Neural progenitor cell (in vitro differentiated cells): Measurements from ENCODE around the gene ZNF511. TPM values are rescaled to one million over a fixed set of nuclear protein-coding genes. Genes with fewer than 3 reads are reported as not detected.

ENCODE experiments used
- DNase-seq: peaks from one replicate; pipeline ENCODE4 v3.0.0-alpha.2; 2016; ENCODE audit warnings: low spot score
- H2AFZ ChIP-seq: fragments of 200-600 bp; sonication (generic); replicated peaks from 2 replicates; pipeline ENCODE4 v1.6.1; 2016; ENCODE audit warnings: antibody characterized with exemption
- H3F3A ChIP-seq: fragments of 200-600 bp; sonication (generic); 2 replicates; pipeline ENCODE4 v1.6.1; 2016; ENCODE audit warnings: antibody characterized with exemption, low read depth
- H3K27ac ChIP-seq: fragments of 200-600 bp; sonication (generic); 2 replicates; pipeline ENCODE4 v1.5.1; 2016; ENCODE audit warnings: mild to moderate bottlenecking
- H3K27me3 ChIP-seq: fragments of 200-600 bp; sonication (generic); 2 replicates; pipeline ENCODE4 v1.6.1; 2016; ENCODE audit warnings: mild to moderate bottlenecking, moderate library complexity
- H3K36me3 ChIP-seq: fragments of 200-600 bp; sonication (generic); 2 replicates; pipeline ENCODE4 v1.5.1; 2016
- H3K4me1 ChIP-seq: fragments of 200-600 bp; sonication (generic); 2 replicates; pipeline ENCODE4 v1.6.1; 2016; ENCODE audit warnings: mixed run types
- H3K4me2 ChIP-seq: fragments of 200-600 bp; sonication (generic); 2 replicates; pipeline ENCODE4 v1.6.1; 2016
- H3K4me3 ChIP-seq: fragments of 200-600 bp; sonication (generic); 2 replicates; pipeline ENCODE4 v1.5.1; 2016
- H3K79me2 ChIP-seq: fragments of 200-600 bp; sonication (generic); 2 replicates; pipeline ENCODE4 v1.6.1; 2016; ENCODE audit warnings: low read depth
- H3K9ac ChIP-seq: fragments of 200-600 bp; sonication (generic); 2 replicates; pipeline ENCODE4 v1.6.1; 2016
- H3K9me3 ChIP-seq: fragments of 200-600 bp; sonication (generic); 2 replicates; pipeline ENCODE4 v1.5.1; 2016; ENCODE audit warnings: low read depth
- H4K20me1 ChIP-seq: fragments of 200-600 bp; sonication (generic); 2 replicates; pipeline ENCODE4 v1.6.1; 2016; ENCODE audit warnings: low read depth
- H3K27ac Mint-ChIP-seq: 3 replicates; pipeline ENCODE4 v1.8.0; 2021; ENCODE audit warnings: mixed read lengths
- H3K27me3 Mint-ChIP-seq: 2 replicates; pipeline ENCODE4 v1.8.0; 2022; ENCODE audit warnings: low read depth, mild to moderate bottlenecking, inconsistent platforms, moderate library complexity, mixed read lengths; ENCODE audit not compliant: insufficient read depth
- H3K36me3 Mint-ChIP-seq: 3 replicates; pipeline ENCODE4 v1.8.0; 2021; ENCODE audit warnings: mixed read lengths
- H3K4me1 Mint-ChIP-seq: 3 replicates; pipeline ENCODE4 v1.8.0; 2021; ENCODE audit warnings: mixed read lengths
- H3K4me3 Mint-ChIP-seq: 3 replicates; pipeline ENCODE4 v1.8.0; 2021; ENCODE audit warnings: mild to moderate bottlenecking, moderate library complexity, mixed read lengths
- H3K9me3 Mint-ChIP-seq: 3 replicates; pipeline ENCODE4 v1.8.0; 2020; ENCODE audit warnings: mixed read lengths
- EZH2 ChIP-seq: fragments of 200-600 bp; sonication (generic); IDR thresholded peaks from 2 replicates; pipeline ENCODE4 v1.6.1; 2017; ENCODE audit warnings: antibody characterized with exemption, mild to moderate bottlenecking, moderate library complexity
- EZH2phosphoT487 ChIP-seq: fragments of 200-600 bp; sonication (generic); IDR thresholded peaks from 2 replicates; pipeline ENCODE4 v1.6.1; 2017; ENCODE audit warnings: antibody characterized with exemption
- total RNA-seq: library from RNA; depleted of rRNA; stranded (reverse); fragments of >200 nt; gene quantifications from 2 replicates; pipeline ENCODE4 v1.2.3, GENCODE V29; 2015; ENCODE audit warnings: low replicate concordance
- TF ChIP-seq, protein P1 (sequence below): fragments of 200-600 bp; sonication (generic); IDR thresholded peaks from 2 replicates; pipeline ENCODE4 v1.5.1; 2017; ENCODE audit warnings: antibody characterized with exemption, mild to moderate bottlenecking

ZNF511 gene
- total RNA-seq, 1 donor from 2014 or later, result 44.4 TPM

DNA sequence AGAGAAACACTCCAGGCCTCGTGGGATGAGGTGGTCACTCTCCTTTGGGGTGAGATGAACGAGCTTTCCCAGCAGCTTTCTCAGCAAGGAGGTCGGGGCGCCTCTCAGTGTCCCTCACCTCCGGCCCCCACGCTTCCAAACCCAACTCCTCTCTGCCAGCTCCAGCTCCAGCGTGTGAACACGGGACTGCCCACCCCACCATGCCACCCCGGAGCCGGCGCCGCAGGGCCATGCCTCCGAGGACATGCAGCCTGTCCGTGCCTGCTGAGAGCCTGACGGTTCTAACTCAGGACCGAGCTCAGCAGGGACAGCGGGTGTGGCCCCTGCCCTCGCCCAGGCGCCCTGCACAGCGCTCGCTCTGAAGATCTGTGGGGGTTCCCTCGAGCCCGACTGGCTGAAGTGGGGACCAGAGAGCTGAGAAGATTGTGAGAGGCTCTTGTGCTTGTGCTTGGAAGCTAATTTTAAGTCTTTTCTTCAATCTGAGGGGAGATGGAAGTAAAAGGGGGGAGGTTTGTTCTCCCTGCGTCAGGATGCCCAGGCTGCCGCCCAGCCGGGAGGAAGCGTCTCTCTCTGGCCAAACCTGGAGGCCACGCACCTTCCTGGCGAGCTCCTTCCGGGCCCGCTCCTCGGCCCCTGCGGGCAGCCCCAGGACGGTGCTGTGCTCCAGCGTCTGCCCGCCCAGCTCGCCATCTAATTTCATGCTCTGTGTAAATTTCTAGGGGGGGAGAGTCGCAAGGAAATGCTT, 26.9 kb upstream of the ZNF511 start:
- peaks cover 17% of the 10 kb centered on the region for H3K36me3 Mint-ChIP-seq
- H3K27me3 Mint-ChIP-seq, result peaks cover 10% of the 10 kb centered on the region
- no peaks in the 10 kb centered on the region for H3K36me3 ChIP-seq
- no peak overlapping the region for H3K4me3 ChIP-seq
- no peak overlapping the region for H2AFZ ChIP-seq
- no peak overlapping the region for H3K9ac ChIP-seq
- no peaks in the 10 kb centered on the region for H3K9me3 Mint-ChIP-seq
- H3K79me2 ChIP-seq, result no peaks in the 10 kb centered on the region
- peaks cover 2% of the 10 kb centered on the region for H3K4me1 Mint-ChIP-seq
- TF ChIP-seq EZH2 (no peak), EZH2phosphoT487 (no peak)
- TF ChIP-seq, protein P1, sequence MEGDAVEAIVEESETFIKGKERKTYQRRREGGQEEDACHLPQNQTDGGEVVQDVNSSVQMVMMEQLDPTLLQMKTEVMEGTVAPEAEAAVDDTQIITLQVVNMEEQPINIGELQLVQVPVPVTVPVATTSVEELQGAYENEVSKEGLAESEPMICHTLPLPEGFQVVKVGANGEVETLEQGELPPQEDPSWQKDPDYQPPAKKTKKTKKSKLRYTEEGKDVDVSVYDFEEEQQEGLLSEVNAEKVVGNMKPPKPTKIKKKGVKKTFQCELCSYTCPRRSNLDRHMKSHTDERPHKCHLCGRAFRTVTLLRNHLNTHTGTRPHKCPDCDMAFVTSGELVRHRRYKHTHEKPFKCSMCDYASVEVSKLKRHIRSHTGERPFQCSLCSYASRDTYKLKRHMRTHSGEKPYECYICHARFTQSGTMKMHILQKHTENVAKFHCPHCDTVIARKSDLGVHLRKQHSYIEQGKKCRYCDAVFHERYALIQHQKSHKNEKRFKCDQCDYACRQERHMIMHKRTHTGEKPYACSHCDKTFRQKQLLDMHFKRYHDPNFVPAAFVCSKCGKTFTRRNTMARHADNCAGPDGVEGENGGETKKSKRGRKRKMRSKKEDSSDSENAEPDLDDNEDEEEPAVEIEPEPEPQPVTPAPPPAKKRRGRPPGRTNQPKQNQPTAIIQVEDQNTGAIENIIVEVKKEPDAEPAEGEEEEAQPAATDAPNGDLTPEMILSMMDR, result no peak
- peaks cover 8% of the 10 kb centered on the region for H4K20me1 ChIP-seq
- H3K9me3 ChIP-seq, result no peaks in the 10 kb centered on the region
- peaks cover 4% of the 10 kb centered on the region for H3K27me3 ChIP-seq
- H3K27ac Mint-ChIP-seq, result no peak overlapping the region
- no peak overlapping the region for H3K4me2 ChIP-seq
- peaks cover 13% of the 10 kb centered on the region for H3F3A ChIP-seq
- H3K27ac ChIP-seq, result no peak overlapping the region
- H3K4me3 Mint-ChIP-seq, result no peak overlapping the region
- H3K4me1 ChIP-seq, result peaks cover 4% of the 10 kb centered on the region
- DNase-seq, result no peak

DNA sequence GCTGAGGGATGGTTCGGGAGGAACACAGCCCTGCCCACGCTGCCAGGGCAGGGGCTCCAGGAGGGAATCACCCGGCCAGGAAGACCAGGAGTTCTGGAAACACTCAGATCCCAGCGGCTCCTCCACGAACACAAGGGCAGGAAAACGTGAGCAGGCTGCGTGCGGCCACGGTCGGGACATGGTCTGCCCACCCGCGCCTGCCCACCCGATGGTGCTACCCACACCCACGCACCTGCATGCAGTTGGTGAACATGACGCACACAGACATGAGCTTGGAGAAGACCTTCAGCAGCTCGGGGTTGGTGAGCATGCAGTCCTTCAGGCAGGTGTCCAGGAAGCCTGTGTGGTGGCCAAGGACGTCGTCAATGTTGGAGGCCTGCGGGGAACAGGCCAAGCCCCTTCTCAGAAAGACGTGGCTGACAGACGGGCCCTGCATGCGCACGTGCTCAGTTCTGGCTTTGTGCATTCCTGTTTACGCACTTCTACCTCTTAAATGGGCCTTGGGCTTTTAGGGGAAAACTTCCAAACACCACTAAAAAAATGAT, 25.8 kb upstream of the ZNF511 start:
- no peaks in the 10 kb centered on the region for H3K36me3 ChIP-seq
- peaks cover 20% of the 10 kb centered on the region for H3K36me3 Mint-ChIP-seq

DNA sequence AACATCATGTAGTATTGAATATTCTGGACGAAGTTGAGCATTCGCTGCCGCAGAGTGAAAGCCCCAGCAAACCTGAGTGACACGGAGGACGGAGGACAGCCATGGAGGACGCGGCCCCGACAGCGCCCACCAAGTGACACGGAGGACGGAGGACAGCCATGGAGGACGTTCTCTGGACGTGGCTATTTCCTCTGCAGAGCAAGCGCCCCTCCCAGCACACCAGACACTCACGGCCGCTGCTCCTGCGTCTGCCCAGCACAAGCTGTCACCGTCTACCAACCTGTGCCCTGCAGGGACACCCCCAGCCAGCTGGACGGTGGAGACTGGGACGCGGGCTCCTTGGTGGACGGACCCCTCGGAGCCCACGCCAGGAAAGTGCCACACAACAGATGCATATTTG, 24.8 kb upstream of the ZNF511 start:
- Histone ChIP-seq H3K79me2 (no peaks in the 10 kb centered on the region), H3K9ac (no peak overlapping the region), H3K27me3 (no peaks in the 10 kb centered on the region), H3K4me3 (no peak overlapping the region), H3K4me2 (no peak overlapping the region), H3K36me3 (no peaks in the 10 kb centered on the region), H2AFZ (no peak overlapping the region), H3K27ac (no peak overlapping the region), H3K4me1 (no peaks in the 10 kb centered on the region), H3F3A (no peaks in the 10 kb centered on the region), H4K20me1 (no peaks in the 10 kb centered on the region), H3K9me3 (no peaks in the 10 kb centered on the region)
- H3K27me3 Mint-ChIP-seq, result peaks cover 6% of the 10 kb centered on the region
- H3K27ac Mint-ChIP-seq, result no peak overlapping the region
- H3K36me3 Mint-ChIP-seq, result peaks cover 23% of the 10 kb centered on the region
- H3K4me1 Mint-ChIP-seq, result no peaks in the 10 kb centered on the region
- no peak for TF ChIP-seq EZH2
- no peak for TF ChIP-seq EZH2phosphoT487
- TF ChIP-seq, protein P1, result no peak
- H3K9me3 Mint-ChIP-seq, result no peaks in the 10 kb centered on the region
- no peak for DNase-seq
- H3K4me3 Mint-ChIP-seq, result no peak overlapping the region

More for the DNA sequence above, 25.8 kb upstream of the ZNF511 start:
- no peaks in the 10 kb centered on the region for H3K4me1 ChIP-seq
- no peak overlapping the region for H2AFZ ChIP-seq
- H3K4me3 ChIP-seq, result no peak overlapping the region
- no peak overlapping the region for H3K4me2 ChIP-seq
- Mint-ChIP-seq H3K4me3 (no peak overlapping the region), H3K9me3 (no peaks in the 10 kb centered on the region), H3K27me3 (peaks cover 7% of the 10 kb centered on the region), H3K4me1 (peaks cover 2% of the 10 kb centered on the region), H3K27ac (no peak overlapping the region)
- peaks cover under 1% of the 10 kb centered on the region for H4K20me1 ChIP-seq
- H3K9ac ChIP-seq, result no peak overlapping the region
- no peak overlapping the region for H3K27ac ChIP-seq
- H3K27me3 ChIP-seq, result no peaks in the 10 kb centered on the region
- no peaks in the 10 kb centered on the region for H3K79me2 ChIP-seq
- no peak for DNase-seq
- H3K9me3 ChIP-seq, result no peaks in the 10 kb centered on the region
- no peak for TF ChIP-seq EZH2phosphoT487
- TF ChIP-seq EZH2, result no peak
- TF ChIP-seq, protein P1, result no peak
- H3F3A ChIP-seq, result peaks cover 9% of the 10 kb centered on the region
